Cardiac muscle cell (in vitro differentiated cells and primary cell): ENCODE results near the gene PPA2. TPM values are rescaled to one million over a fixed set of nuclear protein-coding genes. Genes with fewer than 3 reads are reported as not detected.

Experiments
- DNase-seq, 2 donors: peaks; one replicate each; pipeline versions ENCODE4 v3.0.0 to v3.0.0-alpha.2; 2010 to 2017; ENCODE audit warnings: low read depth in 1 of 2, low spot score in 1 of 2
- H3K27ac ChIP-seq: fragments of 200-600 bp; sonication (generic); 2 replicates; pipeline ENCODE4 v1.5.1; 2016
- H3K27me3 ChIP-seq: fragments of 200-600 bp; sonication (generic); 2 replicates; pipeline ENCODE4 v1.6.0; 2016; ENCODE audit warnings: control low read depth
- H3K36me3 ChIP-seq: fragments of 200-600 bp; sonication (generic); 2 replicates; pipeline ENCODE4 v1.5.1; 2016; ENCODE audit warnings: control low read depth
- H3K4me1 ChIP-seq: fragments of 200-600 bp; sonication (generic); 2 replicates; pipeline ENCODE4 v1.8.1; 2017; ENCODE audit warnings: low read depth, mild to moderate bottlenecking, mixed run types
- H3K4me3 ChIP-seq: fragments of 200-600 bp; sonication (generic); 2 replicates; pipeline ENCODE4 v1.5.1; 2016; ENCODE audit warnings: mild to moderate bottlenecking
- H3K9me3 ChIP-seq: fragments of 200-600 bp; sonication (generic); 2 replicates; pipeline ENCODE4 v1.5.1; 2017; ENCODE audit warnings: low read depth, mild to moderate bottlenecking, control low read depth
- polyA plus RNA-seq: library from polyadenylated mRNA; unstranded; fragments of >200 nt; fragmentation: Nextera tagmentation; extraction: Ambion mirVana; gene quantifications from 2 replicates; pipeline ENCODE4 v1.2.1, GENCODE V29; 2016
- total RNA-seq: library from RNA; depleted of rRNA; stranded (reverse); fragments of >200 nt; gene quantifications from 2 replicates; pipeline ENCODE4 v1.2.3, GENCODE V29; 2016
- TF ChIP-seq, protein P1 (sequence below): IDR thresholded peaks from 2 replicates; pipeline ENCODE4 v1.5.1; 2012; ENCODE audit warnings: low read depth, mild to moderate bottlenecking, low read length

Gene PPA2
- total and polyA plus RNA-seq, 2 experiments from 2014 or later: 97.6 to 130 TPM

DNA sequence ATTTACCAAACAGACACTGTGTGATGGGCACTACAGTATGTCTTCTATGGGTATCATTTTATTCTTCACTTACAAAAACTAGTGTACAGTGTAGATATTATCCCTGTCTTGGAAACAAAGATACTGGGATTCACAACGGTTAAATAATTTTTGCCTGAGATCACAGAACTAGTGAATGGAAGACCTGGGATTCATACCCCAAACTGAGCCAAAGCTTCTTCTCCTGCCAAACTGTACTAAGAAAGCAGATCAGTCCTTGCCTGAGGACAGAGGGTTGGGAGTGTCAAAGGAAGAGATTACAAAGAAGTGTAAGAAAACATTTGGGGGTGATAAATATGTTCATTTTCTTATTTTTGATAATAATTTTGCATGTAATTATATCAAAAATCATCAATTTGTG, 43.1 kb downstream of the PPA2 start:
- no peaks in the 10 kb centered on the region for H3K27me3 ChIP-seq
- peaks cover 12% of the 10 kb centered on the region for H3K36me3 ChIP-seq
- no peak for DNase-seq
- TF ChIP-seq, protein P1, sequence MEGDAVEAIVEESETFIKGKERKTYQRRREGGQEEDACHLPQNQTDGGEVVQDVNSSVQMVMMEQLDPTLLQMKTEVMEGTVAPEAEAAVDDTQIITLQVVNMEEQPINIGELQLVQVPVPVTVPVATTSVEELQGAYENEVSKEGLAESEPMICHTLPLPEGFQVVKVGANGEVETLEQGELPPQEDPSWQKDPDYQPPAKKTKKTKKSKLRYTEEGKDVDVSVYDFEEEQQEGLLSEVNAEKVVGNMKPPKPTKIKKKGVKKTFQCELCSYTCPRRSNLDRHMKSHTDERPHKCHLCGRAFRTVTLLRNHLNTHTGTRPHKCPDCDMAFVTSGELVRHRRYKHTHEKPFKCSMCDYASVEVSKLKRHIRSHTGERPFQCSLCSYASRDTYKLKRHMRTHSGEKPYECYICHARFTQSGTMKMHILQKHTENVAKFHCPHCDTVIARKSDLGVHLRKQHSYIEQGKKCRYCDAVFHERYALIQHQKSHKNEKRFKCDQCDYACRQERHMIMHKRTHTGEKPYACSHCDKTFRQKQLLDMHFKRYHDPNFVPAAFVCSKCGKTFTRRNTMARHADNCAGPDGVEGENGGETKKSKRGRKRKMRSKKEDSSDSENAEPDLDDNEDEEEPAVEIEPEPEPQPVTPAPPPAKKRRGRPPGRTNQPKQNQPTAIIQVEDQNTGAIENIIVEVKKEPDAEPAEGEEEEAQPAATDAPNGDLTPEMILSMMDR: no peak
- no peaks in the 10 kb centered on the region for H3K9me3 ChIP-seq
- H3K4me3 ChIP-seq: no peak overlapping the region
- H3K27ac ChIP-seq: no peak overlapping the region
- H3K4me1 ChIP-seq: no peaks in the 10 kb centered on the region

DNA sequence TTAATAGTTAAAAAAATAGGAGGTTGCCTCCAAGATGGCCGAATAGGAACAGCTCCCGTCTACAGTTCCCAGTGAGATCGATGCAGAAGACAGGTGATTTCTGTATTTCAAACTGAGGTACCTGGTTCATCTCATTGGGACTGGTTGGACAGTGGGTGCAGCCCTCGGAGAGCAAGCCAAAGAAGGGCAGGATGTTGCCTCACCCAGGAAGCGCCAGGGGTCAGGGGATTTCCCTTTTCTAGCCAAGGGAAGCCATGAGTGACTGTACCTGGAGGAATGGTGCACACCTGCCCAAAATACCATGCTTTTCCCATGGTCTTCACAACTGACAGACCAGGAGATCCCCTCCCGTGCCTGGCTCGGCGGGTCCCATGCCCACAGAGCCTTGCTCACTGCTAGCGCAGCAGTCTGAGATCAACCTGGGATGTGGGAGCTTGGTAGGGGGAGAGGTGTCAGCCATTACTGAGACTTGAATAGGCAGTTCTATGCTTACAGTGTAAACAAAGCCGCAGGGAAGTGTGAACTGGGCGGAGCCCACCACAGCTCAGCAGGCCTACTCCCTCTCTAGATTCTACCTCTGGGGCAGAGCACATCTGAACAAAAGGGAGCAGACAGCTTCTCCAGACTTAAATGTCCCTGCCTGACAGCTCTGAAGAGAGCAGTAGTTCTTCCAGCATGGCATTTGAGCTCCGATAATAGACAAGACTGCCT, 47.5 kb downstream of the PPA2 start:
- Histone ChIP-seq H3K4me1 (no peaks in the 10 kb centered on the region), H3K9me3 (no peaks in the 10 kb centered on the region), H3K27me3 (no peaks in the 10 kb centered on the region), H3K36me3 (peaks cover 20% of the 10 kb centered on the region), H3K27ac (no peak overlapping the region), H3K4me3 (no peak overlapping the region)
- TF ChIP-seq, protein P1: no peak
- DNase-seq: no peak

DNA sequence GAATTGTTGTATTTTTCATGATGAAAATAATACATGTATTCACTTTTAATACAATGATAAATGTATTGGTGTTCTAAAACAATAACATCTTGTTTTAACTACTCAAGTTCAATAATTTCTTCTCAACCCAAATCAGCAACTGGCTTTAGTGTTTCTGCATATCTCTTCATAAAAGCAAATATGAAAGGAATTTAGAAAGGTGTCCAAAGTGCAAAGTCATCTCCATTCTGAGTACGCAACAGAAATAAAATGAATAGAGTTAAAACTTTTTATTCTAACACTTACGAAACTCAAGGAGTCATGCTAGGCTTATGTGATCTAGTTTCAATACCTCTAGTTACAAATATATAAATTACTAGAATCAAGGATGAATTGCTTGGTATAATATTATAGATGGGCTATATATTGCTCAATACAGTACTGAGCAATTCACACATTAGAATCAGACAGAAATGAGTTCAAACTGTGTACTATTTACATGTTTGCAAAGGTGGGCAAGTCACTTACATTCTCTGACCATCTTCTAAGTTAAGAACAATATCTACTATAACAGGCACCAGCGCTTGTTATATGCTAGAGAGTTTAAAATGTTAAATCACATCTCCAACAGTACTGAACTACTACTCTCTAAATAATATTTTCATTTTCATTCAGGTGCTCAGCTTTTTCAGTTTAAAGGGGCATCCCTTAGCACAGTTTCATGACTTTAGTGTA, 51.5 kb downstream of the PPA2 start:
- H3K9me3 ChIP-seq: no peaks in the 10 kb centered on the region
- TF ChIP-seq, protein P1: no peak
- H3K4me1 ChIP-seq: no peaks in the 10 kb centered on the region
- DNase-seq: no peak
- no peak overlapping the region for H3K4me3 ChIP-seq
- H3K36me3 ChIP-seq: peaks cover 23% of the 10 kb centered on the region
- no peaks in the 10 kb centered on the region for H3K27me3 ChIP-seq
- H3K27ac ChIP-seq: no peak overlapping the region

DNA sequence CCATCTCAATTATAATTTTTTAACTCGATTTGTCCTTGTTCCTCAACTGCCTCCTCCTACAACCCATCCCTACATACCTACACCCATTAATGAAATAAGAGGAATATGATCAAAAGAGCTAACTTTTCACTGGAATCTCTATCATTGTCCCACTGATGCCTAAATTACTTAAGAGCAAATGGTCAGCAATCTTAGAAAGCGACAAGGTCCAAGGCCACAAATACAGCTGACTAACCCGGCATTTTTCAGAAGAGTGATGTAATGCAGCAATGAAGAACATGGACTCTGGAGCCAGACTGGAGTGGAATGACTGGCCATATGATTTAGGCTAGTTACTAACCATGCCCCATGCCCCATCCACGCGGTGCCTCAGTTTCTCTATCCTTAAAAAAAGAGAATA, 56.2 kb downstream of the PPA2 start:
- no peak overlapping the region for H3K27ac ChIP-seq
- peak in 1 of 2 donors; percentile 9 for DNase-seq
- no peak overlapping the region for H3K4me3 ChIP-seq
- TF ChIP-seq, protein P1: no peak
- peaks cover 23% of the 10 kb centered on the region for H3K36me3 ChIP-seq
- H3K4me1 ChIP-seq: no peaks in the 10 kb centered on the region
- no peaks in the 10 kb centered on the region for H3K9me3 ChIP-seq
- no peaks in the 10 kb centered on the region for H3K27me3 ChIP-seq

DNA sequence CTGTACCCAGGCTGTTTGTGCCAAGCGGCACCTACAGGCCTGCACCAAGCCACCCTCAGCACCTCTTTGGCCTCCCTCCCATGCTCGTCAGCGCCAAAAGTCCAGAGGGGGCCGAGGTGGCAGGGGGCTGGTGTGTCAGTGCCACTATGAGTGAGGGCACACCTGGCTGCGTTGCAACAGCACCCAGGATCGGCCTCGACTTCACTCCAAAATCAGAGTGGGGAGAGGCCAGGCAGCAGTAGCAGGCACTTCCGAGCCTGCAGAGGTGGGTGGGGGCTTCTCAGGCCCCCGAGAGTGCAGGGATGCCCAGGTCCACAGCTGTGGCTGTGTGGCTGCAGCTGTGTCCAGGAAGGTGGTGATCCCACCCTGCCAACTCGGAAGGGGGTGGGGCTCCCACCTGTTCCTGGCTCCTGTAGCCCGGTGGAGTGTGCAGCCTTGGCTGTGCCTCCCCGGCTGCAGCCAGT, 58.5 kb downstream of the PPA2 start:
- TF ChIP-seq, protein P1: no peak
- DNase-seq: no peak

More for the DNA sequence above, 58.5 kb downstream of the PPA2 start:
- Histone ChIP-seq H3K4me3 (no peak overlapping the region), H3K27me3 (no peaks in the 10 kb centered on the region), H3K36me3 (peaks cover 4% of the 10 kb centered on the region), H3K4me1 (no peaks in the 10 kb centered on the region), H3K9me3 (no peaks in the 10 kb centered on the region), H3K27ac (no peak overlapping the region)
